ENCODE results near the gene CMTM4. TPM values are rescaled to one million over a fixed set of nuclear protein-coding genes. Genes with fewer than 3 reads are reported as not detected.

The CMTM4 gene
- total and polyA plus RNA-seq, 2 experiments from 2014 or later = 14.1 to 77.0 TPM

- TF ChIP-seq REST (IDR thresholded peaks at IDR 0.05; ENCODE audit: unreplicated experiment) (no peak), ZNF114 (CRISPR knock-in tag; IDR thresholded peaks at IDR 0.05) (no peak), JUNB (IDR thresholded peaks at IDR 0.05; ENCODE audit: unreplicated experiment) (no peak), CTCF (conservative IDR thresholded peaks at IDR 0.05; ENCODE audit: low read depth in 2 of 2) (no peak), POLR2AphosphoS5 (IDR thresholded peaks at IDR 0.05; ENCODE audit: low read depth) (no peak), EZH2 (IDR thresholded peaks at IDR 0.05; ENCODE audit: low read depth, unreplicated experiment) (no peak), ETS1 (IDR thresholded peaks at IDR 0.05) (no peak)
Measured at GRCh38 chr16:66649636-66650205, 46.8 kb downstream of the CMTM4 start (continued).

- H3K27me3 ChIP-seq (ENCODE audit: insufficient read depth) = no peaks in the 10 kb centered on the region
- H3F3A ChIP-seq (replicated peaks; ENCODE audit: low read depth) = no peaks in the 10 kb centered on the region
- no peak for DNase-seq (ENCODE audit: low spot score)
- H3K9me2 ChIP-seq (ENCODE audit: insufficient read depth) = no peaks in the 10 kb centered on the region
- no peaks in the 10 kb centered on the region for H3K36me3 ChIP-seq (ENCODE audit: insufficient read depth)
- no peak for ATAC-seq
- peaks cover 13% of the 10 kb centered on the region for H3K79me2 ChIP-seq (replicated peaks; ENCODE audit: insufficient read depth)
- no peak overlapping the region for H2AFZ ChIP-seq
- H3K4me1 ChIP-seq (ENCODE audit: insufficient read depth) = peaks cover 8% of the 10 kb centered on the region
- Mint-ChIP-seq H3K4me3 (no peak overlapping the region), H3K27ac (no peak overlapping the region), H3K27me3 (ENCODE audit: insufficient read depth, low read depth, poor library complexity) (no peaks in the 10 kb centered on the region), H3K9me3 (no peaks in the 10 kb centered on the region; the same call in 2 of the 3 replicates), H3K36me3 (ENCODE audit: low read depth) (no peaks in the 10 kb centered on the region), H3K4me1 (peaks cover 23% of the 10 kb centered on the region; the same call in 2 of the 3 replicates)
- H4K20me1 ChIP-seq (replicated peaks; ENCODE audit: insufficient read depth) = peaks cover 5% of the 10 kb centered on the region; the same call in 1 of the 2 replicates
- H3K4me3 ChIP-seq = no peak overlapping the region
- no peak overlapping the region for H3K27ac ChIP-seq (ENCODE audit: low read depth)
- no peak overlapping the region for H3K4me2 ChIP-seq
- TF ChIP-seq ZNF331 (CRISPR knock-in tag; IDR thresholded peaks at IDR 0.05; ENCODE audit: low read depth) = no peak
- no peak for TF ChIP-seq ZNF114 (CRISPR knock-in tag; IDR thresholded peaks at IDR 0.05)
- TF ChIP-seq JUNB (IDR thresholded peaks at IDR 0.05; ENCODE audit: unreplicated experiment) = no peak
- TF ChIP-seq NANOG (IDR thresholded peaks at IDR 0.05; ENCODE audit: borderline replicate concordance) = no peak
- no peak for TF ChIP-seq CTCF (conservative IDR thresholded peaks at IDR 0.05; ENCODE audit: low read depth in 2 of 2)
- TF ChIP-seq ETS1 (IDR thresholded peaks at IDR 0.05) = no peak
- no peak for TF ChIP-seq STAT1 (IDR thresholded peaks at IDR 0.05; ENCODE audit: unreplicated experiment)
- no peak for TF ChIP-seq REST (IDR thresholded peaks at IDR 0.05; ENCODE audit: unreplicated experiment)
- no peak for TF ChIP-seq EZH2phosphoT487 (IDR thresholded peaks at IDR 0.05; ENCODE audit: unreplicated experiment)
- no peak for TF ChIP-seq POLR2AphosphoS5 (IDR thresholded peaks at IDR 0.05; ENCODE audit: low read depth)
Measured at GRCh38 chr16:66649167-66649566, 47.4 kb downstream of the CMTM4 start.

All from GM23338 (cell line).